Right lobe of liver (tissue), 4 donors: ENCODE results near the gene TMEM179.

Source experiments
- CTCF ChIP-seq, 4 donors: fragments of 200-600 bp in 3 of 4; fragments of 450-650 bp in 1 of 4; IDR thresholded peaks; one replicate each; pipeline versions ENCODE4 v1.5.1 to v1.8.0; 2016 to 2022; ENCODE audit warnings: antibody characterized with exemption in 4 of 4, mild to moderate bottlenecking in 2 of 4
- POLR2A ChIP-seq: fragments of 450-650 bp; IDR thresholded peaks from one replicate; pipeline ENCODE4 v1.6.1; 2017; ENCODE audit warnings: antibody characterized with exemption, mild to moderate bottlenecking
- donor health status: DM: no; HTN: no; CAD: no.
- donor health status: DM: no; HTN: no; CAD: no.
- donor health status: DM: no; HTN: yes; CAD: no.

- no peak for TF ChIP-seq CTCF (IDR thresholded peaks at IDR 0.05)
- no peak for TF ChIP-seq POLR2A
Measured at GRCh38 chr14:104636131-104636530, 31.6 kb upstream of the TMEM179 start.
